ENCODE results near the gene KANTR.

KANTR gene

DNA sequence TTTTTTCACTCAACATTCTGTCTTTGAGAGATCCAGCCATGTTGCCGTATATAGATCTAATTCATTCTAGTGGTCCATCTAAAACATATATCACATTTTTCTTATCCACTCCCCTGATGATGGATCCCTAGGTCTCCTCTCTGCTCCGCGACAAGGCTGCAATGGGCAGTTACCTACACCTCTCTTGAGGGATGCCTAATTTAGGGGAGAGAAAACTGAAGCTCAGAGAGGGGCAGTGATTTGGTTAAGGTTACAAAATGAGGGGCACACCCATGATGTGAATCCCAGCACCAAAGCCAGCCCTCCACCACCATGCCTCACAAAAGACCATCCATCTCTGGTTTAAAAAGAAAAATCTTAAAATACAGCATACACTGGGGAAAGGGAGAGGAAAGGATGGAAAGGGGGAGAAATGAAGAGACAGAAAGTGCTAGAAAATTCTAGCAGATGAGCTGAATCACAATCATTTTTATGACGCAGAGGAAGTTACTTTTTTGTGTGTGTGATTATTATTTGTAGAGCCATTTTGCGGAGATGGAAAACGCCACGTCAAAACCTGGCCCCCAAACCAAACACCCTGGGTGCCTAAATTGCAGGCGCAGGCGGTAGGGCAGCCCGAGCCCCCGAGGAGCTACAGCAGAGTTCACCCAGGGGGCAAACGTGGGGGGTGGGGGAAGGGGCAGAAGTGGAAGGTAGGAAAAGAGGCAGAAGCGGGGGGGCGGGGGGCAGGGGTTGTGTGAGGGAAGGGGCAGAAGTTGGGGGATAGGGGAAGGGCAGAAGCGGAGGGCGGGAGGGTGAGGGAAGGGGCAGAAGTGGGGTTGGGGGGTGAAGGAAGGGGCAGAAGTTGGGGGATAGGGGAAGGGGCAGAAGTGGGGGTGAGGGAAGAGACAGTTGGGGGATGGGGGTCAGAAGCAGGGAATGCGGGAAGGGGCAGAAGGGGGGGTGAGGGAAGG, 13.0 kb upstream of the KANTR start:
- DNase-seq (ENCODE audit: low read depth in 1 of 2, low spot score in 1 of 2) = no peak

DNA sequence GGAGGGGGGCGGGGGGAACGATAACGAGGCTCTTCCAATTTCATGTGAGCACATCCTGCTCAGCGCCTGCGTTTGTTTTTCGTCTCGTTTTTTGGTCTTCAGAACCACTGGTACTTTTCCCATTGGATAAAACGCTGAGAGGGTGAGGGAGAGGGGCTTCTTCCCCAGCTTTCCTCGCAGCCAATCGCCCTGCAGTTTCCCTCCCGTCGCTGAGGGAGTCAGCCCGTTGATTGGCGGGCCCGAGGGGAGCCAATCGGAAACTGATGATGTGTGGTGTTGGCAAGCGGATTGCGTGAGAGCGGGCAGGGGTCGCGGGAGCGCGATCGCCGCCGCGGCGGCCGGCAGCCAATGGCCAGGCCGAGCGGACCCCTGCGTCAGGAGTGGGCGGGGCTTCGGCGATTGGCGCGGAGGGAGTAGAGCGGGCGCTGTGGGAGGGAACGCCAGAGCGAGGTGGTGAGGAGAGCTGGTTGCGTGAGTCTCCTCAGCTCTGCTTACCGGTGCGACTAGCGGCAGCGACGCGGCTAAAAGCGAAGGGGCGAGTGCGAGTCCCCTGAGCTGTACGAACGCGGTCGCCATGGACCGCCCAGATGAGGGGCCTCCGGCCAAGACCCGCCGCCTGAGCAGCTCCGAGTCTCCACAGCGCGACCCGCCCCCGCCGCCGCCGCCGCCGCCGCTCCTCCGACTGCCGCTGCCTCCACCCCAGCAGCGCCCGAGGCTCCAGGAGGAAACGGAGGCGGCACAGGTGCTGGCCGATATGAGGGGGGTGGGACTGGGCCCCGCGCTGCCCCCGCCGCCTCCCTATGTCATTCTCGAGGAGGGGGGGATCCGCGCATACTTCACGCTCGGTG, 11.8 kb upstream of the KANTR start, which contains the start of gene TSPYL2:
Gene TSPYL2 (plus strand): TSS at position 443 of the 848 bp plus-strand sequence. CDS start 132 bp downstream, at position 575.
- peak; percentile 82 to 87 for DNase-seq (ENCODE audit: low read depth in 1 of 2, low spot score in 1 of 2)

DNA sequence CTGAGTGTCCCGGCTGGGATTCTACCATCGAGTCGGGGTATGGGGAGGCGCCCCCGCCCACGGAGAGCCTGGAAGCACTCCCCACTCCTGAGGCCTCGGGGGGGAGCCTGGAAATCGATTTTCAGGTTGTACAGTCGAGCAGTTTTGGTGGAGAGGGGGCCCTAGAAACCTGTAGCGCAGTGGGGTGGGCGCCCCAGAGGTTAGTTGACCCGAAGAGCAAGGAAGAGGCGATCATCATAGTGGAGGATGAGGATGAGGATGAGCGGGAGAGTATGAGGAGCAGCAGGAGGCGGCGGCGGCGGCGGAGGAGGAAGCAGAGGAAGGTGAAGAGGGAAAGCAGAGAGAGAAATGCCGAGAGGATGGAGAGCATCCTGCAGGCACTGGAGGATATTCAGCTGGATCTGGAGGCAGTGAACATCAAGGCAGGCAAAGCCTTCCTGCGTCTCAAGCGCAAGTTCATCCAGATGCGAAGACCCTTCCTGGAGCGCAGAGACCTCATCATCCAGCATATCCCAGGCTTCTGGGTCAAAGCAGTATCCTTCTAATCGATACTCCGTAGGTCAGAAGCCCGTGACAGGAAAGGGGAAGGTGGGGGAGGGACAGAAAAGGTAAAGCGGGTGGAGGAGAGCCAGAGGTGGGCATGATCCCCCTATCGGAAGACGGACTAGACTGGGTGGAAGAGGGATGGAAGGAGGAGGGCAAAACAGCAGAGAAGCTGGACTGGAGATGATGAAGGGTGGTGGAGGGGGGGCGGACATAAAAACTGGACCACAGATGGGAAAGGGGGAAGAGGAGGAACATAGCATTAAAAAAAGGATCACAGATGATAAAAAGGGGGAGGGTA, 10.9 kb upstream of the KANTR start:
- no peak for DNase-seq (ENCODE audit: low read depth in 1 of 2, low spot score in 1 of 2)

DNA sequence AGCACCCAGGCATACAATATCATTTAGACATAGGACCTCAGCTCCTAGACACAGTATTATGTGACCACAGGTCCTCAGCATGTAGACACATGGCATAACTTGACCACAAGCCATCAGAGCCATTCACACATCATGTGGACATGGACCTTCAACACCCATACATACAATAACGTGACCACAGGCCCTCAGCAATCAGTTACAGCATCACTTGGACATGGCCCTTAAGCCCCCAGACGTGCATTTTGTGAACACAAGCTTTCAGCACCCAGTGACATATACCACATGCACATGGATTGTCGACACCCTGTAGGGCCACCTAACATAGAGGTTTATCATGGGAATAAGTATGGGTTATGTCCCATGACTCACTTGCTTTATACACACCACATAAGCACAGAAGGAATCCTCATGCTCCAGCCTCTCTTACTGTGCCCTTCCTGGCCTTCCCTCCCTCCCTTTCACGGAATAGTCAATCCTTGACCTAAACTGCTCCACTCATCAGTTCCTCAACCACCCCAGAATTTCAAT, 9.8 kb upstream of the KANTR start:
- DNase-seq (ENCODE audit: low read depth in 1 of 2, low spot score in 1 of 2) = no peak

DNA sequence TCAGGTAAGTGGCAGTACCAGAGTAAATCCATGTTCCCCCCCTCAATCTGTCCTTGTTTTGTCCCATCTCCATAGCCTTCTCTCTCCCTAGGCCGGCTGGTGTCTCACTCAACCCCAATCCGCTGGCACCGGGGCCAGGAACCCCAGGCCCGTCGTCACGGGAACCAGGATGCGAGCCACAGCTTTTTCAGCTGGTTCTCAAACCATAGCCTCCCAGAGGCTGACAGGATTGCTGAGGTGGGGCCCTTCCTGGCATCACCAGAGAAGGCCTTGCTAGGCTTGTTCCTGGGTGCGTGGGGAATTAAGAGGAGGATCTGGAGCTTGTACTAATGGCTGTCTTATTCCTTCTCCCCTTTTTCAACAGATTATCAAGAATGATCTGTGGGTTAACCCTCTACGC, 9.1 kb upstream of the KANTR start:
- no peak for DNase-seq (ENCODE audit: low read depth in 1 of 2, low spot score in 1 of 2)

DNA sequence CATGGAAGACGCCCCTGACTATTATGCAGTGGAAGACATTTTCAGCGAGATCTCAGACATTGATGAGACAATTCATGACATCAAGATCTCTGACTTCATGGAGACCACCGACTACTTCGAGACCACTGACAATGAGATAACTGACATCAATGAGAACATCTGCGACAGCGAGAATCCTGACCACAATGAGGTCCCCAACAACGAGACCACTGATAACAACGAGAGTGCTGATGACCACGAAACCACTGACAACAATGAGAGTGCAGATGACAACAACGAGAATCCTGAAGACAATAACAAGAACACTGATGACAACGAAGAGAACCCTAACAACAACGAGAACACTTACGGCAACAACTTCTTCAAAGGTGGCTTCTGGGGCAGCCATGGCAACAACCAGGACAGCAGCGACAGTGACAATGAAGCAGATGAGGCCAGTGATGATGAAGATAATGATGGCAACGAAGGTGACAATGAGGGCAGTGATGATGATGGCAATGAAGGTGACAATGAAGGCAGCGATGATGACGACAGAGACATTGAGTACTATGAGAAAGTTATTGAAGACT, 8.2 kb upstream of the KANTR start:
- DNase-seq (ENCODE audit: low read depth in 1 of 2, low spot score in 1 of 2) = no peak

DNA sequence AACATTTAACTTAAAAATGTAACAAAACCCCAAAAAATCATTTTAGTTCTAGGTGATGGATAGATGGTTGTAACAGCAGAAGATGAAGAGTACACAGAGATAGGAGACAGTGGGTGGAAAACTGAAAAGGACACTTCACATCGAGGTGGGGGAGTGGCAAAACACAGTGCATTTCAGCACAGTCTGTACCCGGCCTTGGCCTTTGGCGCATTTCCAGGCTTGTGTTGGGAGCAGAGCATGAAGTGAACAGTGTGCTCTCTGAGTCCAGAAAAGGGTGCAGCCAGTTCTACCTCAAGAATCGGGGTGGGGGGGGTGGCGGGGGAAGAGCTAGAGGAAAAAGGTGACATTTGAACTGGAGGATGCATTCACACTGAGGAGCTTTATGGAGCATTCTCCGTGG, 7.5 kb upstream of the KANTR start:
- DNase-seq (ENCODE audit: low read depth in 1 of 2, low spot score in 1 of 2) = no peak

DNA sequence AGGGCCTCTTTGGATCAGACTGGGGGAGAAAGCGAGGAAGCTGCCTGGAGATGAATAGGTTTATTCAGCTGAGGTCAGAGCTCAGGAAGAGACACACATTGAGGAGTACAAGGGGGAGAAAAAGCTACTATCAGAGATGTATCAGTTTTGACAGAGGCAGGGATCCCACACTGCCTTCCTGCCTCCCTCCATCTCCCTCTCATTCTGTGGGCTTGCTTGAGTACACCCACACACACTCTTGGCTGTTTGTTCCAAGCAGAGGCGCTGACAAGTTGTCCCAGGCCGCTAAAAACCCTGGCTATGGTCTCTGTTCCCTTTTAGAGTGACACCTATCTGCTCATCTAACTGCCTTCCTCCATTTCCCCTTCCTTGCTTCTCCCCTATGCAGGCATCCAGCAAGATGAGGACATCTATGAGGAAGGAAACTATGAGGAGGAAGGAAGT, 6.5 kb upstream of the KANTR start:
- no peak for DNase-seq (ENCODE audit: low read depth in 1 of 2, low spot score in 1 of 2)

DNA sequence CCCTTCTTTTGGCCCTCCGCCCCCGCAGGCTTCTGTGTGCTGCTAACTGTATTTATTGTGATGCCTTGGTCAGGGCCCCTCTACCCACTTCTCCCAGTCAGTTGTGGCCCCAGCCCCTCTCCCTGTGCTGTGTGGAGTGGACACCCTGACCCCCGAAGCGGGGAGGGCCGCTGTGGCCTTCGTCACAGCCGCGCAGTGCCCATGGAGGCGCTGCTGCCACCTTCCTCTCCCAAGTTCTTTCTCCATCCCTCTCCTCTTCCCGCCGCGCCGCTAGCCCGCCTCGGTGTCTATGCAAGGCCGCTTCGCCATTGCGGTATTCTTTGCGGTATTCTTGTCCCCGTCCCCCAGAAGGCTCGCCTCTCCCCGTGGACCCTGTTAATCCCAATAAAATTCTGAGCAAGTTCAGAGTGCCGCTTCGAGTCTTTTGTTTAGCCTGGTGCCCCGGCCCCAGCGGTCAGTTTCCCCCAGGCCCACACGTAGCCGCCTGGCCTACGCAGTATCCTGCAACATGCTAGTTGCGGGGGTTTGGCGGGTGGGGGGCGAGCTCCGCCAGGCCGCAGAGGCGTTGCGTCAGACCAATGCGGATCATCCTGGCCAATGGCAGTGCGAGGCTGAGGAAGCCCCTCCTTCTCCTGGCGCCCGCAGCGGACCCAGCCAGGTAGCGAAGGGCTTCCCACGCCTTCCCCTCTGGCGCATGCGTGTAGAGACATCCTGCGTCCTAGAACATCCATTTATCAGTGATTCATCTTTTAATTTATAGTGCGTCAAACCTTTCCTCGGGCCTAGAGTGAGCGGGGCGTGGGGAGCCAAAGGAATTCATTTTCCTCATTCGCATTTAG, 5.6 kb upstream of the KANTR start:
- DNase-seq (ENCODE audit: low read depth in 1 of 2, low spot score in 1 of 2) = peak in 1 of 2 donors; percentile 61

DNA sequence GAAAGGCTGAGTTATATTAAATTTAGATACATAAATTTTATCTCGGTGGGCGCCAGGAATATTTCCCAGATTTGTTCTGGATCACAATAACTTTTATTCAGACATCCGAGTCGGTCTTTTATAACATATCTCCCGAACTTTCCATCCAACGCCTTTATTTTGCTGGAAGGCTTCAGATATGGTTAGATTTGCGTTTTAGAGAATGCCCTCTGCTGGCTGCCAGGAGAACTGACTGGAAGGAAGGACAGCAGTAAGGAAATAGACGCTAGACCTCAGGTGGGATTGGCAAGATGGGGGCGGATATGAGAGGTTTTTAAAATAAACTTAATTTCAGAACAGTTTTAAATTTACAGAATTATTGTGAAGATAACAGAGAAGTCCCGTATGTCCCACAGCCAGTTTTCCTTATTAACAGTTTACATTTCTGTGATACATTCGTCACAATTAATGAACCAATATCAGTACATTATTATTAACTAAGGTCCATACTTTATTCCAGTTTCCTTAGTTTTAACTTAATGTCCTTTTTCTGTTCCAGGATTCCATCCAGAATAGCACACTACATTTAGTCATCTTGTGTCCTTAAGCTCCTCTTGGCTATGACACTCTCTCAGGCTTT, 4.6 kb upstream of the KANTR start:
- no peak for DNase-seq (ENCODE audit: low read depth in 1 of 2, low spot score in 1 of 2)

DNA sequence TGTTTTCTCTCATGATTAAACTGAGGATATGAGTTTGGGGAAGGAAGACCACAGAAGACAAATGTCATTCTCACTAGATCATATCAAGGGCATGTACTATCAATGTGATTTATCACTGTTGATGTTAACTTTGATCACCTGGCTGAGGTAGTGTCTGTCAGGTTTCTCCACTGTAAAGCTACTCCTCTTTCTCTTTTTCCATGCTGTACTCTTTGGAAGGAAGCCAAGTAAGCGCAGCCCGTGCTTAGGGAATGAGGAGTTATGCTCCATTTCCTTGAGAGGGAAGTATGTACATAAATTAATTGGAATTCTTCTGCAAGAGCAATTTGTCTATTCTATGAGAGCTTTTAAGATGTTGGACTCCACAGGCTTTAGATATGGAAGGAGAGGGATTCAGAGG, 4.0 kb upstream of the KANTR start:
- no peak for DNase-seq (ENCODE audit: low read depth in 1 of 2, low spot score in 1 of 2)

DNA sequence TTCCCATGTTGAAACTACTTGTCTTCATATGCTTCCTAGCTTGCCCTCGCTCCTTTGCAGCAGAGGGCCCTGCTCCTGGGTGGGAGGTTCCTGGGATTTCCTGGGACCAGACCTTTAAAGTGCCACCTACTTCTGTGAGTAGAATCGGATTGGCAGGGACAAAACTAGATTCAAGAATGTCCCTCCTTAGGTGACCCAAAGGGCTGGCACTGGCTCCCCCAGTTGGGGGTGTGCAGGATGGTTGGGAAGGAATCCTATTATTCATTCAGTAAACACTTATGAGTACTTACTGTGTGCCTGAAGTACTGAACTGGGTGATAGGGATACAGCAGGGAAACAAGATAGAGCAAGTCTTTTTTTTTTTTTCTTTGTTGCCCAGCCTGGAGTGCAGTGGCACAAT, 2.6 kb upstream of the KANTR start:
- DNase-seq (ENCODE audit: low read depth in 1 of 2, low spot score in 1 of 2) = no peak

DNA sequence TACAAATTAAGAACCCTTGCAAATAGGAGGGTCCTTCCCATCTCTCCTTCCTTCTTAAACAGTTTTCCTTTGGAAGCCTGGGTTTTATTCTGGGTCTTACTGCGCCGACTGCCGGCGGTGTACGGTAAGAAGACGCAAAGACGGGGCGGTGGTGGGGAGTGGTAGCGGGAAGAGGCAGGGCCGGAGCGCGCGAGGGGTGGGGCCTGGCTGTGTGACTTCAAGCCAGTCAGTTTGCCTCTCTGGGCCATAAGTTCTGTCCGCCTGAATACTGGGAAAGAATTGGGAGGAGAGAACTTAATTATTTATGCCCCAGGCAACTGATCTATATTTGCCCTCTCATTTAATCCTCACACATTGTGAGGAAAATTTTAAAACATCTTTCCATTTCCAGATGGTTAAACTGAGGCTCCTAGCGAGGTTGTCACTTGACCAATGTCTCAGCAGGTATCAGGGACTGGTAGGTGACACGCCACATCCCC, 726 bp upstream of the KANTR start:
- peak in 1 of 2 donors; percentile 68 for DNase-seq (ENCODE audit: low read depth in 1 of 2, low spot score in 1 of 2)

DNA sequence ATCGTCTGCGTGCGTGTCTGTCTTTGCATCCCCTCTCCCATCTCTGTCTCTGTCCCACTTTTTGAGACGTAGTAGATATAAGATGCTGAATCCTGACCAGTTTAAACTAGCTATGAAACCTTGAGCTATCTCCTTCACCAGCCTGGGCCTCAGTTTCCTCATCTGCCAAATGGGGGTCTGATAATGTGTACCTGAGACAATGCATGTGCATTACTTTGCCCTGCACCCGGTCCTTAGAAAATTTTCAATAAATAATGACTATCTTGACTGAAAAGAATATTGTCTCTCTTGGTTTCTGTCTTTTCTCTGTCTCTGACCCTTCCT, 602 bp downstream of the KANTR start:
- DNase-seq (ENCODE audit: low read depth in 1 of 2, low spot score in 1 of 2) = no peak

DNA sequence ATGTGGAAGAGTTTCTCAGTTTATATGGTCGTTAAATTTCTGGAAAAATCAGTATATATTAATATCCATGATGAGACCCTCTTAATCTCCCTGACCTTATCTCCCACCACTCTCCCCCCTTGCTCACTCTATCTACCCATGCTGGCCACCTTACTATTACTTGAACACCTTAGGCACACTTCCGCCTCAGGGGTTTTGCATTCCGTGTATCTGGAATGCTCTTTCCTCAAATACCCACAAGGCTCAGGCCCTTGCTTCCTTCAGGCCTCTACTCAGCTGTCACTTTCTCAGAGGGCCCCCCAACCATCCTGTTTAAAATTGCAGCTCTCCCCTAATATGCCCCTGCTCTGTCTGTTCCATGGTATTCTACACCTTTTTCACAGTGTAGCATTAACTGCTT, 1.9 kb downstream of the KANTR start:
- no peak for DNase-seq (ENCODE audit: low read depth in 1 of 2, low spot score in 1 of 2)

DNA sequence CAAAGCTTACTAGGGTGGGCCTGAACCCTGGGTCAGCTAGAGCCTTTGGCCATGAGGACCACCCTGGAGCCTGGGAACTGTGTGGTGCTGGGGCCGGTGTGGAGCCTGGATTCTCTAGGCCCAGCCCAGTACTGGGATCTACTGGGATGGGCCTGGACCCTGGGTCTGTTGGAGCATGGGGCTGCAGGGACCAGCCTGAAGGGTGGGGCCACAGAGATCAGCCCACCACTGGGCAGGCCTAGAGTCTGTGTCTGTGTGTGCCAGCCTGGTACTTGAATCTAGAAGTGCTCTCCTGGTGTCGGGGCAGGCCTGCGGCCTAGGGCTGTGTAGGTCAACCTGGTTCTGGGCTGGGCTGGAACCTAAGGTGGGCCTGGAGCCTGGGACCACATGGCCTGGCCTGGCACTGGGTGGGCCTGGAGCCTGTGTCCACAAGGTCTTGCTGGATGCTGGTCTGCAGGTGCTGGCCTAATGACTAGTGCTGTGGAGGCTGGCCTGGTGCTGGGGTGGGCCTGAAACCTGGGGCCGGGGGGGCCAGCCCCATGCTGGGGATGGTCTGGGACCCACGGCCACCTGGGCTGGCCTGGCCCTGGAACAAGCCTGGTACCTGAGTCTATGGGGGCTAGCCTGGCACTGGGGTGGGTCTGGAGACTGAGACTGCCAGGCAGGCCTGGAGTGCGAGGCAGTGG, 21.1 kb downstream of the KANTR start:
- no peak for DNase-seq (ENCODE audit: low read depth in 1 of 2, low spot score in 1 of 2)

DNA sequence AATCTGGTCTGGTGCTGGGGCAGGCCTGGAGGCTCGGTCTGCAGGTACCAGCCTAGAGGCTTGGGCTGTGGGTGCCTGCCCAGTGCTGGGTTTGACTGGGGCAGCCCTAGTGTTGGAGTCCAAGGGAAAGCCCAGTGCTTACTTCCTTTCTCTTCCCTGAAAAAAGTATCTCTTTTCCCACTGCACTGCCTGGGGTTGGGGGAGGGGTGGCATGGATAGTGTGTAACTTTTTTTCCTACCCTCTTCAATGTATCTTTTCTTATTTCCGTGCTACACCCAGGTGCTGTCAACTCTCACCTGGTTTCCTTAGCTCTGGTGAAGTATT, 21.6 kb downstream of the KANTR start:
- no peak for DNase-seq (ENCODE audit: low read depth in 1 of 2, low spot score in 1 of 2)

DNA sequence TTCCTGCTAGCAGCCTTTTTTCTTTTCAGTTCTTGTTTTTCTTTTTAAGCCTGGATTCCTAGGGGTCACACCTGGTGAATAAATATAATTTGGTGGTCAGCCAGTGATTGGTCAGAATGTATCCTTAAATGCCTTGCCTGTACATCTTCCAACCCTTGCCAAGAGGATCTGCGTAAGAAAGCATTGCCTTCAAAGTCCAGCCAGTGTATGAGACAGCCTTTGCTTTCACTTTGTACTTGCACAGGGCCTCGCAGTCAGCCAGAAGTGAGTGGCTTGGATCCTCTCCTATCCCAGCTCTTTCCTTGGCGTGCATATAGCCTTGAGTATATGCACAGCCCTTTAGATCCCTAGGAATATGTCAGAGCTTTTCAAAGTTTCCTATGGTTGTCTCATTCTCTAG, 22.2 kb downstream of the KANTR start:
- DNase-seq (ENCODE audit: low read depth in 1 of 2, low spot score in 1 of 2) = no peak

DNA sequence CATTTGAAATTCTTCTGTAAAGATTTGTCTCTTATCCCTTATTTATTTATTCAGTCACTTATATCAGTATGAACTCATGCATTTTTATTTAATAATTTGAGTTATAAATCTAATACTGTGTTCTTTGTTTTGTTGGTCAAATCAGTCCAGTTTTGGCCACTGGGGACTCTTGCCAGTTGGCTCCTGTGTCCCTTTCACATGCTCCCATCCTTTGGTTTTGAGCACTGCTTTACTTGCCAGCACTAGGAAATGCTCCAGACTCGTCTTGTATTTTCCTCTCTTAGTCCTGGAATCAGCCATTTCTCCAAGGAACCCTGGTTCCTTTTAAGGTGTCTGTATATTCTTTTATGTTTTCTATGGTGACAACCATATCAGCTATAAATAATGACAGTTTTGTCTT, 28.1 kb downstream of the KANTR start:
- DNase-seq (ENCODE audit: low read depth in 1 of 2, low spot score in 1 of 2) = no peak

Measured in activated CD4-positive, alpha-beta T cell treated with anti-CD3 and anti-CD28 coated beads, Interleukin-2, amount 50 U/mL, for 24 hours (primary cell).